Endothelial cell (in vitro differentiated cells): ENCODE data around the gene KLHL33. TPM values are rescaled to one million over a fixed set of nuclear protein-coding genes. Genes with fewer than 3 reads are reported as not detected.

Experiments
- DNase-seq: peaks from one replicate; pipeline ENCODE4 v3.0.0; 2021; ENCODE audit warnings: low spot score
- H3K27ac Mint-ChIP-seq: one replicate; pipeline ENCODE4 v1.8.0; 2021; ENCODE audit warnings: mixed read lengths, inconsistent platforms; ENCODE audit not compliant: unreplicated experiment
- H3K27me3 Mint-ChIP-seq: one replicate; pipeline ENCODE4 v1.8.0; 2021; ENCODE audit warnings: mild to moderate bottlenecking, moderate library complexity, mixed read lengths, inconsistent platforms; ENCODE audit not compliant: unreplicated experiment
- H3K36me3 Mint-ChIP-seq: one replicate; pipeline ENCODE4 v1.8.0; 2021; ENCODE audit warnings: mild to moderate bottlenecking, low read depth, mixed read lengths, inconsistent platforms; ENCODE audit not compliant: unreplicated experiment
- H3K4me1 Mint-ChIP-seq: one replicate; pipeline ENCODE4 v1.8.0; 2021; ENCODE audit warnings: mild to moderate bottlenecking, mixed read lengths, inconsistent platforms; ENCODE audit not compliant: unreplicated experiment
- H3K4me3 Mint-ChIP-seq: one replicate; pipeline ENCODE4 v1.8.0; 2021; ENCODE audit warnings: mild to moderate bottlenecking, mixed read lengths, inconsistent platforms; ENCODE audit not compliant: unreplicated experiment
- H3K9me3 Mint-ChIP-seq: one replicate; pipeline ENCODE4 v1.8.0; 2021; ENCODE audit warnings: mixed read lengths, inconsistent platforms; ENCODE audit not compliant: unreplicated experiment
- total RNA-seq: library from RNA; stranded (reverse); fragmentation: NEBNext Ultra II Directional; extraction: Animal tissue kit (Norgen Biotek cat#: 25700); gene quantifications from one replicate; pipeline ENCODE4 v1.2.1, GENCODE V29; 2021; ENCODE audit not compliant: unreplicated experiment
- TF ChIP-seq, protein P1 (sequence below): fragments of 200-600 bp; sonication (generic); IDR thresholded peaks from one replicate; pipeline ENCODE4 v1.5.0; 2021; ENCODE audit warnings: antibody characterized with exemption; ENCODE audit not compliant: unreplicated experiment

The KLHL33 gene
- total RNA-seq, 1 donor from 2014 or later = 0.08 TPM

DNA sequence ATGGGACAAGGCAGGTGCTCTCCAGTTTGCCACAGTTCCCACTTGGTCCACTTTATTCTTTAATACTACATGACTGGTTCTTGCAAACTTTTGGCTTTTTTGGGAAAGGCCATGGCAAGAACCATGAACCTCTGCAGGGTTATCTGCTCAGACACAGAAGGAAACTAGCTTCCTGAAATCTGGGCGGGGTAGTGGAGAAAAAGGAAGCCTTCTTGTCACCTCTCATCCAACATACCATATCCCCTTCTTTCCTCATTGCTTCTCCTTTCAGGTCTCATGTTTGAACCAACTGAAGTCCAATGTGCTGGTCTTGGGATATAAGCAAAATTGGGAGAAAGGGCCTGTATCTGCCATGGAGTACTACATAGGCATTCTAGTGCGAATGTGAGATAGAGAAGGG, 5.5 kb upstream of the KLHL33 start:
- H3K27me3 Mint-ChIP-seq = peaks cover 4% of the 10 kb centered on the region
- no peak overlapping the region for H3K4me3 Mint-ChIP-seq
- no peak overlapping the region for H3K27ac Mint-ChIP-seq
- DNase-seq = no peak
- TF ChIP-seq, protein P1, sequence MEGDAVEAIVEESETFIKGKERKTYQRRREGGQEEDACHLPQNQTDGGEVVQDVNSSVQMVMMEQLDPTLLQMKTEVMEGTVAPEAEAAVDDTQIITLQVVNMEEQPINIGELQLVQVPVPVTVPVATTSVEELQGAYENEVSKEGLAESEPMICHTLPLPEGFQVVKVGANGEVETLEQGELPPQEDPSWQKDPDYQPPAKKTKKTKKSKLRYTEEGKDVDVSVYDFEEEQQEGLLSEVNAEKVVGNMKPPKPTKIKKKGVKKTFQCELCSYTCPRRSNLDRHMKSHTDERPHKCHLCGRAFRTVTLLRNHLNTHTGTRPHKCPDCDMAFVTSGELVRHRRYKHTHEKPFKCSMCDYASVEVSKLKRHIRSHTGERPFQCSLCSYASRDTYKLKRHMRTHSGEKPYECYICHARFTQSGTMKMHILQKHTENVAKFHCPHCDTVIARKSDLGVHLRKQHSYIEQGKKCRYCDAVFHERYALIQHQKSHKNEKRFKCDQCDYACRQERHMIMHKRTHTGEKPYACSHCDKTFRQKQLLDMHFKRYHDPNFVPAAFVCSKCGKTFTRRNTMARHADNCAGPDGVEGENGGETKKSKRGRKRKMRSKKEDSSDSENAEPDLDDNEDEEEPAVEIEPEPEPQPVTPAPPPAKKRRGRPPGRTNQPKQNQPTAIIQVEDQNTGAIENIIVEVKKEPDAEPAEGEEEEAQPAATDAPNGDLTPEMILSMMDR = no peak
- H3K36me3 Mint-ChIP-seq = peaks cover 13% of the 10 kb centered on the region
- H3K9me3 Mint-ChIP-seq = no peaks in the 10 kb centered on the region
- peaks cover 17% of the 10 kb centered on the region for H3K4me1 Mint-ChIP-seq

DNA sequence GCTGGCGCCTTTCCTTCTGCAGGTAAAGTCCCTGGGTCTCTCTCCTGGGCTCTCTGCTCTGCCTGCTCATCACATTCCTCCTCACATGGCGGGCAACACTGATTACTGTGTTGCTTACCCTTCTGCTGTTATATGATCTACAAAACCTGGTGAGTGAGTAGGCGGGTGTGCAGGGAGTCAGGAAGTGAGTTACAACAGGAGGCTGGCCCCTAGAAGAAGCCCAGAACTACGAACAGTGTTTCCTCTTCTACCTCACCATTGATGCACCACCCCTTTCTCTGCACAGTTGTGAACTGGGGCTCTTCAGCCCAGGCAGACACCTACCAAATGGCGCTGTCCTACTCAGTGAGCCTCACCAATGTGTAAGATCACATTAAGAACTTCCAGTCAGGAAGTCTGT, 4.9 kb upstream of the KLHL33 start:
- Mint-ChIP-seq H3K4me1 (peaks cover 17% of the 10 kb centered on the region), H3K27ac (no peak overlapping the region), H3K4me3 (no peak overlapping the region), H3K9me3 (no peaks in the 10 kb centered on the region), H3K27me3 (peaks cover 4% of the 10 kb centered on the region), H3K36me3 (peaks cover 13% of the 10 kb centered on the region)
- DNase-seq = no peak
- TF ChIP-seq, protein P1 = no peak

DNA sequence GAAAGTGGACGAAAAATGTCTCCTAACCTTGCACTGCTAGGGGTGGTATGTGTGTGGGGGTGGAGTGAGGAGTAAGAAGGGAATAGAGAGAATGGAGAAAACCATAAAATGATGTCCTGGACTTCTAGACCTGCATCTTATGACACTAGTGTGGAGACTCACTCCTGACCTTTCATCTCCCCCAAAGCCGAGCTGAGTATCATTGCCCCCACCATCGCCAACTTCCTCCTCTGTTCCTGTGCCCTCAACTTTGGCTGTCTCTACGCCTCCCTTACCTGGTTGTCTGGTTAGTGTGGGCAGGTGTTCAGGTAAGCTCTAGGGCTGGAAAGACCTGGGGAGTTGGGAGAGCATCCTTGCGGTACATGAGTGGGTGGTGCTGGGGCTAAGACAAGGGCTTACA, 4.5 kb upstream of the KLHL33 start:
- Mint-ChIP-seq H3K9me3 (no peaks in the 10 kb centered on the region), H3K36me3 (peaks cover 13% of the 10 kb centered on the region), H3K4me3 (no peak overlapping the region), H3K27ac (no peak overlapping the region), H3K27me3 (peaks cover 4% of the 10 kb centered on the region), H3K4me1 (peaks cover 17% of the 10 kb centered on the region)
- DNase-seq = no peak
- TF ChIP-seq, protein P1 = no peak

DNA sequence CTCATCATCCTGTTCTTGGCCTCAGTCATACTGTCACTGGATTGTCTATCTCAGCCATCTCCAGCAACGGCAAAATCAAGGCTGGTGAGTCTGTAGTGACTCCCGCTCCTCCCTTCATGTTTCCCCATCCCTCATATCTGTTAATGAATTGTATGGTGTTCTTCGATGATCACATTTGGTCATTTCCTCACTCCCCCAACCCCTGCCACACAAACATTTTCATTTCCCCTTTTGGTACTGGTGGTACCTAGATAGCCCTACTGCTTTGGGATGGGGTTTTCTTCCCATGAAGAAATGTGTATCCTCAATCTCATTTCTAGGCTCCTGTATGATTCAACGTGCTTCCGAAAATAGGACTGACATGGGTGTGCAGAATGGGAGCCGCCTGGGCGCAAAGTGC, 2.7 kb upstream of the KLHL33 start:
- peaks cover 13% of the 10 kb centered on the region for H3K36me3 Mint-ChIP-seq
- TF ChIP-seq, protein P1 = no peak
- H3K4me1 Mint-ChIP-seq = peaks cover 17% of the 10 kb centered on the region
- H3K9me3 Mint-ChIP-seq = no peaks in the 10 kb centered on the region
- H3K27ac Mint-ChIP-seq = no peak overlapping the region
- DNase-seq = no peak
- H3K27me3 Mint-ChIP-seq = peaks cover 6% of the 10 kb centered on the region
- peak overlapping the region; percentile 9 for H3K4me3 Mint-ChIP-seq

DNA sequence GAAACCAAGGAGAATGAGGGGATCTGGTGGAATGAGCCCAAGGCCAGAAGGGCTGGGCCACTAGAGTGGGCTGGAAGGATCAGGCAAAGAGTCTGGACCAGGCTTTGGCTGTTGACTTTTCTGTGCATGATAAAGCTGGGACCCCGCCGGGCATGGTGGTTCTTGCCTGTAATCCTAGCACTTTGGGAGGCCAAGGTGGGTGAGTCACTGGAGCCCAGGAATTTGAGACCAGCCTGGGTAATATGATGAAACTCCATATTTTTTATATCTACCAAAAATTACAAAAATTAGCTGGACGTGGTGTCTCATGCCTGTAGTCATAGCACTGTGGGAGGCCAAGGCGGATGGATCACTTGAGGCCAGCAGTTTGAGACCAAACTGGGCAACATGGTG, 393 bp upstream of the KLHL33 start:
- Mint-ChIP-seq H3K27me3 (peaks cover 5% of the 10 kb centered on the region), H3K27ac (no peak overlapping the region)
- no peak for DNase-seq

More for the DNA sequence above, 393 bp upstream of the KLHL33 start:
- H3K4me1 Mint-ChIP-seq = peaks cover 9% of the 10 kb centered on the region
- no peaks in the 10 kb centered on the region for H3K9me3 Mint-ChIP-seq
- TF ChIP-seq, protein P1 = no peak
- H3K4me3 Mint-ChIP-seq = no peak overlapping the region
- no peaks in the 10 kb centered on the region for H3K36me3 Mint-ChIP-seq
